ENCODE results near the gene CLMN. TPM values are rescaled to one million over a fixed set of nuclear protein-coding genes. Genes with fewer than 3 reads are reported as not detected.

CLMN gene
- total and polyA plus RNA-seq, 2 experiments from 2014 or later, result 3.2 to 5.7 TPM

GRCh38 chr14:95316821-95317220, 2.9 kb downstream of the CLMN start:
- ATAC-seq, result no peak
- Histone ChIP-seq H3F3A (replicated peaks; ENCODE audit: low read depth) (no peaks in the 10 kb centered on the region), H3K9me2 (ENCODE audit: insufficient read depth) (no peaks in the 10 kb centered on the region), H3K4me2 (no peak overlapping the region), H3K36me3 (ENCODE audit: insufficient read depth) (no peaks in the 10 kb centered on the region), H3K4me3 (no peak overlapping the region), H3K4me1 (ENCODE audit: insufficient read depth) (peaks cover 16% of the 10 kb centered on the region), H2AFZ (no peak overlapping the region), H3K79me2 (replicated peaks; ENCODE audit: insufficient read depth) (no peaks in the 10 kb centered on the region), H3K27ac (ENCODE audit: low read depth) (no peak overlapping the region), H3K27me3 (ENCODE audit: insufficient read depth) (peaks cover 28% of the 10 kb centered on the region), H4K20me1 (replicated peaks; ENCODE audit: insufficient read depth) (no peaks in the 10 kb centered on the region)
- no peaks in the 10 kb centered on the region for H3K9me3 Mint-ChIP-seq
- H3K36me3 Mint-ChIP-seq (ENCODE audit: low read depth), result no peaks in the 10 kb centered on the region; the same call in 2 of the 3 replicates
- H3K27me3 Mint-ChIP-seq (ENCODE audit: insufficient read depth, low read depth, poor library complexity), result peaks cover 27% of the 10 kb centered on the region
- no peak for DNase-seq (ENCODE audit: low spot score)
- no peak overlapping the region for H3K4me3 Mint-ChIP-seq
- H3K27ac Mint-ChIP-seq, result no peak overlapping the region
- TF ChIP-seq JUNB (IDR thresholded peaks at IDR 0.05; ENCODE audit: unreplicated experiment), result no peak
- no peak for TF ChIP-seq STAT1 (IDR thresholded peaks at IDR 0.05; ENCODE audit: unreplicated experiment)
- TF ChIP-seq EZH2phosphoT487 (IDR thresholded peaks at IDR 0.05; ENCODE audit: unreplicated experiment), result no peak
- TF ChIP-seq ZNF331 (CRISPR knock-in tag; IDR thresholded peaks at IDR 0.05; ENCODE audit: low read depth), result no peak
- TF ChIP-seq POLR2AphosphoS5 (IDR thresholded peaks at IDR 0.05; ENCODE audit: low read depth), result no peak
- no peak for TF ChIP-seq CTCF (conservative IDR thresholded peaks at IDR 0.05; ENCODE audit: low read depth in 2 of 2)
- peaks cover 30% of the 10 kb centered on the region for H3K4me1 Mint-ChIP-seq

DNA sequence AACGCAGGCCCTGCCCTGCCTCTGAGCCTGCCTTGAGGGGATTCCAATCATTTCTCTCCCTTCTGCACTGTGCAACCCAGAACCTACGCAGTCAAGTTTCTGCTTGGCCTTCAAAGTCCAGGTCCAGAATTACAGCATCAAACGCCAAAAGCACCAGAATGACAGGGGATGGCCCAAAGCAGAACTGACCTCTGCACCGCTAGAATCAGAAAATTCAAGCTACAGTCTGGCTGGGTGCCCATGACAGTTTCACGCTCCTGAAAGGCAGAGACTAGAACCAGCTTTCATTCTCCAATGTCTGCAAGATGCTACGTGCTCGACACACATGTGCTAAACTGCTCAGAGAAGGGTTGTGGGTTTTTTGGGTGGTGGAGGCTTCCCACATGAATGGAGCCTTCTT, 4.1 kb downstream of the CLMN start:
- Histone ChIP-seq H3K36me3 (ENCODE audit: insufficient read depth) (no peaks in the 10 kb centered on the region), H3F3A (replicated peaks; ENCODE audit: low read depth) (no peaks in the 10 kb centered on the region), H2AFZ (no peak overlapping the region), H3K4me2 (no peak overlapping the region), H3K4me1 (ENCODE audit: insufficient read depth) (peaks cover 9% of the 10 kb centered on the region), H3K27me3 (ENCODE audit: insufficient read depth) (peaks cover 23% of the 10 kb centered on the region), H3K4me3 (no peak overlapping the region), H3K9me2 (ENCODE audit: insufficient read depth) (no peaks in the 10 kb centered on the region), H3K27ac (ENCODE audit: low read depth) (no peak overlapping the region), H3K79me2 (replicated peaks; ENCODE audit: insufficient read depth) (no peaks in the 10 kb centered on the region), H4K20me1 (replicated peaks; ENCODE audit: insufficient read depth) (no peaks in the 10 kb centered on the region)
- H3K36me3 Mint-ChIP-seq (ENCODE audit: low read depth), result no peaks in the 10 kb centered on the region; the same call in 2 of the 3 replicates
- ATAC-seq (no peak), DNase-seq (ENCODE audit: low spot score) (no peak)
- H3K4me1 Mint-ChIP-seq, result peaks cover 23% of the 10 kb centered on the region
- H3K4me3 Mint-ChIP-seq, result no peak overlapping the region
- H3K27ac Mint-ChIP-seq, result no peak overlapping the region
- peaks cover 21% of the 10 kb centered on the region for H3K27me3 Mint-ChIP-seq (ENCODE audit: insufficient read depth, low read depth, poor library complexity)
- TF ChIP-seq NANOG (IDR thresholded peaks at IDR 0.05; ENCODE audit: borderline replicate concordance) (no peak), STAT1 (IDR thresholded peaks at IDR 0.05; ENCODE audit: unreplicated experiment) (no peak), EZH2 (IDR thresholded peaks at IDR 0.05; ENCODE audit: low read depth, unreplicated experiment) (no peak), EZH2phosphoT487 (IDR thresholded peaks at IDR 0.05; ENCODE audit: unreplicated experiment) (no peak), ZNF331 (CRISPR knock-in tag; IDR thresholded peaks at IDR 0.05; ENCODE audit: low read depth) (no peak)
- TF ChIP-seq, protein P1, sequence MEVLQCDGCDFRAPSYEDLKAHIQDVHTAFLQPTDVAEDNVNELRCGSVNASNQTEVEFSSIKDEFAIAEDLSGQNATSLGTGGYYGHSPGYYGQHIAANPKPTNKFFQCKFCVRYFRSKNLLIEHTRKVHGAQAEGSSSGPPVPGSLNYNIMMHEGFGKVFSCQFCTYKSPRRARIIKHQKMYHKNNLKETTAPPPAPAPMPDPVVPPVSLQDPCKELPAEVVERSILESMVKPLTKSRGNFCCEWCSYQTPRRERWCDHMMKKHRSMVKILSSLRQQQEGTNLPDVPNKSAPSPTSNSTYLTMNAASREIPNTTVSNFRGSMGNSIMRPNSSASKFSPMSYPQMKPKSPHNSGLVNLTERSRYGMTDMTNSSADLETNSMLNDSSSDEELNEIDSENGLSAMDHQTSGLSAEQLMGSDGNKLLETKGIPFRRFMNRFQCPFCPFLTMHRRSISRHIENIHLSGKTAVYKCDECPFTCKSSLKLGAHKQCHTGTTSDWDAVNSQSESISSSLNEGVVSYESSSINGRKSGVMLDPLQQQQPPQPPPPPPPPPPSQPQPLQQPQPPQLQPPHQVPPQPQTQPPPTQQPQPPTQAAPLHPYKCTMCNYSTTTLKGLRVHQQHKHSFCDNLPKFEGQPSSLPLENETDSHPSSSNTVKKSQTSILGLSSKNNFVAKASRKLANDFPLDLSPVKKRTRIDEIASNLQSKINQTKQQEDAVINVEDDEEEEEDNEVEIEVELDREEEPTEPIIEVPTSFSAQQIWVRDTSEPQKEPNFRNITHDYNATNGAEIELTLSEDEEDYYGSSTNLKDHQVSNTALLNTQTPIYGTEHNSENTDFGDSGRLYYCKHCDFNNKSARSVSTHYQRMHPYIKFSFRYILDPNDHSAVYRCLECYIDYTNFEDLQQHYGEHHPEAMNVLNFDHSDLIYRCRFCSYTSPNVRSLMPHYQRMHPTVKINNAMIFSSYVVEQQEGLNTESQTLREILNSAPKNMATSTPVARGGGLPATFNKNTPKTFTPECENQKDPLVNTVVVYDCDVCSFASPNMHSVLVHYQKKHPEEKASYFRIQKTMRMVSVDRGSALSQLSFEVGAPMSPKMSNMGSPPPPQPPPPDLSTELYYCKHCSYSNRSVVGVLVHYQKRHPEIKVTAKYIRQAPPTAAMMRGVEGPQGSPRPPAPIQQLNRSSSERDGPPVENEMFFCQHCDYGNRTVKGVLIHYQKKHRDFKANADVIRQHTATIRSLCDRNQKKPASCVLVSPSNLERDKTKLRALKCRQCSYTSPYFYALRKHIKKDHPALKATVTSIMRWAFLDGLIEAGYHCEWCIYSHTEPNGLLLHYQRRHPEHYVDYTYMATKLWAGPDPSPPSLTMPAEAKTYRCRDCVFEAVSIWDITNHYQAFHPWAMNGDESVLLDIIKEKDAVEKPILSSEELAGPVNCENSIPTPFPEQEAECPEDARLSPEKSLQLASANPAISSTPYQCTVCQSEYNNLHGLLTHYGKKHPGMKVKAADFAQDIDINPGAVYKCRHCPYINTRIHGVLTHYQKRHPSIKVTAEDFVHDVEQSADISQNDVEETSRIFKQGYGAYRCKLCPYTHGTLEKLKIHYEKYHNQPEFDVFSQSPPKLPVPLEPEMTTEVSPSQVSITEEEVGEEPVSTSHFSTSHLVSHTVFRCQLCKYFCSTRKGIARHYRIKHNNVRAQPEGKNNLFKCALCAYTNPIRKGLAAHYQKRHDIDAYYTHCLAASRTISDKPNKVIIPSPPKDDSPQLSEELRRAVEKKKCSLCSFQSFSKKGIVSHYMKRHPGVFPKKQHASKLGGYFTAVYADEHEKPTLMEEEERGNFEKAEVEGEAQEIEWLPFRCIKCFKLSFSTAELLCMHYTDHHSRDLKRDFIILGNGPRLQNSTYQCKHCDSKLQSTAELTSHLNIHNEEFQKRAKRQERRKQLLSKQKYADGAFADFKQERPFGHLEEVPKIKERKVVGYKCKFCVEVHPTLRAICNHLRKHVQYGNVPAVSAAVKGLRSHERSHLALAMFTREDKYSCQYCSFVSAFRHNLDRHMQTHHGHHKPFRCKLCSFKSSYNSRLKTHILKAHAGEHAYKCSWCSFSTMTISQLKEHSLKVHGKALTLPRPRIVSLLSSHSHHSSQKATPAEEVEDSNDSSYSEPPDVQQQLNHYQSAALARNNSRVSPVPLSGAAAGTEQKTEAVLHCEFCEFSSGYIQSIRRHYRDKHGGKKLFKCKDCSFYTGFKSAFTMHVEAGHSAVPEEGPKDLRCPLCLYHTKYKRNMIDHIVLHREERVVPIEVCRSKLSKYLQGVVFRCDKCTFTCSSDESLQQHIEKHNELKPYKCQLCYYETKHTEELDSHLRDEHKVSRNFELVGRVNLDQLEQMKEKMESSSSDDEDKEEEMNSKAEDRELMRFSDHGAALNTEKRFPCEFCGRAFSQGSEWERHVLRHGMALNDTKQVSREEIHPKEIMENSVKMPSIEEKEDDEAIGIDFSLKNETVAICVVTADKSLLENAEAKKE (CRISPR knock-in tag; IDR thresholded peaks at IDR 0.05), result no peak
- no peaks in the 10 kb centered on the region for H3K9me3 Mint-ChIP-seq
